Measurements from ENCODE around the gene SPACA1. TPM values are rescaled to one million over a fixed set of nuclear protein-coding genes. Genes with fewer than 3 reads are reported as not detected.

The SPACA1 gene
- total RNA-seq, 3 donors from 2014 or later, result not detected

DNA sequence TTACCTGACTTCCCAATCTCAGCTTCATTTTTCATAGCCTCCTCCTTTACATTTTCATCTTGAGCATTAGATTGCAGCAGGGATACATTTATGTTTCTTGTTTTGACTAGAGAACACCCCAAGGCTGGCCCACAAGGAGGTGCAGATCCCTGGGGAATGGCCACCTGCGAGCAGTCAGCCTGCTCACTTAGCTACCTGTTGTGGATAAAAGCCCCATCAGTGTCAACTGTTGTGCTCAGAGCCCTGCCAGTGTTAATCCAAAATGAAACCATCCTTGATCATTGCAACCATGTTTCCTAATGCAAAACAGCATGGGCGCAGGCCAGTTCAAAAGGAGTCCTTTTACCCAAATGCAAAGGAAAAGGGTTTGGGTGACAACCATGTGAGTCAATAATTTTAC lies 67.7 kb downstream of the SPACA1 start:
- Histone ChIP-seq H3K27ac (no peak overlapping the region), H3K9me3 (no peaks in the 10 kb centered on the region), H3K27me3 (no peaks in the 10 kb centered on the region), H3K4me1 (no peaks in the 10 kb centered on the region), H3K4me3 (no peak overlapping the region), H3K36me3 (no peaks in the 10 kb centered on the region)
- DNase-seq (ENCODE audit: low spot score in 2 of 2), result no peak
- no peak for TF ChIP-seq POLR2A (IDR thresholded peaks at IDR 0.05)
- TF ChIP-seq, protein P1, sequence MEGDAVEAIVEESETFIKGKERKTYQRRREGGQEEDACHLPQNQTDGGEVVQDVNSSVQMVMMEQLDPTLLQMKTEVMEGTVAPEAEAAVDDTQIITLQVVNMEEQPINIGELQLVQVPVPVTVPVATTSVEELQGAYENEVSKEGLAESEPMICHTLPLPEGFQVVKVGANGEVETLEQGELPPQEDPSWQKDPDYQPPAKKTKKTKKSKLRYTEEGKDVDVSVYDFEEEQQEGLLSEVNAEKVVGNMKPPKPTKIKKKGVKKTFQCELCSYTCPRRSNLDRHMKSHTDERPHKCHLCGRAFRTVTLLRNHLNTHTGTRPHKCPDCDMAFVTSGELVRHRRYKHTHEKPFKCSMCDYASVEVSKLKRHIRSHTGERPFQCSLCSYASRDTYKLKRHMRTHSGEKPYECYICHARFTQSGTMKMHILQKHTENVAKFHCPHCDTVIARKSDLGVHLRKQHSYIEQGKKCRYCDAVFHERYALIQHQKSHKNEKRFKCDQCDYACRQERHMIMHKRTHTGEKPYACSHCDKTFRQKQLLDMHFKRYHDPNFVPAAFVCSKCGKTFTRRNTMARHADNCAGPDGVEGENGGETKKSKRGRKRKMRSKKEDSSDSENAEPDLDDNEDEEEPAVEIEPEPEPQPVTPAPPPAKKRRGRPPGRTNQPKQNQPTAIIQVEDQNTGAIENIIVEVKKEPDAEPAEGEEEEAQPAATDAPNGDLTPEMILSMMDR (IDR thresholded peaks at IDR 0.05), result no peak
- no peak for TF ChIP-seq POLR2AphosphoS5 (IDR thresholded peaks at IDR 0.05)
- intact Hi-C loops (cut with DNase I; ENCODE audit: low total_unique reads), result no loop called here

DNA sequence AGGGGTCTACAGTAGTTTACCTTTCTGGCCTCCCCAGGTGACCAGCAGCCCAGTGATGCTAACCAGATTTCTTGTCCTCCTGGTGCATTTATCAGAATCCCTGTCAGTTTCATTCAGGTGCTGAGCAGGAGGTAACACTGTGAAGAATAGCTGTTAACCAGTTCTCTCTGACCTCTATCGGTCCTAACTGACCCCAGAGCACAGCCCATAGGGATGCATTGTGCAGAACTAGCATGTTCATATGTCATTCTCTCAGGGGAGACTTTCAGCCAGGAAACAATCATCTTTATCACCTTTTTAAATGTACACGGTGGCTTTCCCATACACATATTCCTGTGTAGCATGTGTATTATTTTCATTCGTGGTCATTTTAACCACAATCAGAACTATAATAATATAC lies 68.6 kb downstream of the SPACA1 start:
- Histone ChIP-seq H3K4me1 (no peaks in the 10 kb centered on the region), H3K27me3 (no peaks in the 10 kb centered on the region), H3K36me3 (no peaks in the 10 kb centered on the region), H3K4me3 (no peak overlapping the region), H3K27ac (no peak overlapping the region), H3K9me3 (no peaks in the 10 kb centered on the region)
- DNase-seq (ENCODE audit: low spot score in 2 of 2), result no peak
- no peak for TF ChIP-seq POLR2A (IDR thresholded peaks at IDR 0.05)
- TF ChIP-seq, protein P1 (IDR thresholded peaks at IDR 0.05), result no peak
- TF ChIP-seq POLR2AphosphoS5 (IDR thresholded peaks at IDR 0.05), result no peak
- intact Hi-C loops (cut with DNase I; ENCODE audit: low total_unique reads), result no loop called here

Other genes with a start within 250 kb of the SPACA1 start
- gene CNR1, start 118.5 kb downstream of the SPACA1 start, total RNA-seq, result 10 to 100 TPM in 2 of 3 donors, 1 to 10 TPM in 1; 9.4 to 34.2 (median 30.2) TPM